Measurements from ENCODE around the gene KSR2.
"Not testable (repeated sequence)": the region's sequence is repeated elsewhere in the genome, so short reads cannot be mapped to it uniquely, and the experiment has no call there.

KSR2 gene

GRCh38 chr12:117761528-117762100 lies 207.2 kb downstream of the KSR2 start:
- DNase-seq (ENCODE audit: low read depth in 2 of 2): no peak

GRCh38 chr12:117760990-117761389 lies 207.8 kb downstream of the KSR2 start:
- no peak for DNase-seq (ENCODE audit: low read depth in 2 of 2)

- no peak for DNase-seq (ENCODE audit: low read depth in 2 of 2)
Observed at GRCh38 chr12:117750657-117751056, 218.1 kb downstream of the KSR2 start.

- no peak for DNase-seq (ENCODE audit: low read depth in 2 of 2)
Observed at GRCh38 chr12:117749431-117749830, 219.4 kb downstream of the KSR2 start.

GRCh38 chr12:117746358-117746757 lies 222.4 kb downstream of the KSR2 start:
- DNase-seq (ENCODE audit: low read depth in 2 of 2): not testable (repeated sequence)

GRCh38 chr12:117744418-117744817 lies 224.4 kb downstream of the KSR2 start:
- no peak for DNase-seq (ENCODE audit: low read depth in 2 of 2)

- no peak for DNase-seq (ENCODE audit: low read depth in 2 of 2)
Observed at GRCh38 chr12:117743761-117744160, 225.0 kb downstream of the KSR2 start.

GRCh38 chr12:117742721-117743120 lies 226.1 kb downstream of the KSR2 start:
- no peak for DNase-seq (ENCODE audit: low read depth in 2 of 2)

GRCh38 chr12:117738233-117738632 lies 230.6 kb downstream of the KSR2 start:
- no peak for DNase-seq (ENCODE audit: low read depth in 2 of 2)

GRCh38 chr12:117733549-117733805 lies 235.3 kb downstream of the KSR2 start:
- no peak for DNase-seq (ENCODE audit: low read depth in 2 of 2)

GRCh38 chr12:117732761-117733548 lies 235.8 kb downstream of the KSR2 start:
- no peak for DNase-seq (ENCODE audit: low read depth in 2 of 2)

GRCh38 chr12:117731131-117731530 lies 237.7 kb downstream of the KSR2 start:
- not testable (repeated sequence) for DNase-seq (ENCODE audit: low read depth in 2 of 2)

GRCh38 chr12:117727301-117727700 lies 241.5 kb downstream of the KSR2 start:
- no peak for DNase-seq (ENCODE audit: low read depth in 2 of 2)

GRCh38 chr12:117724543-117724942 lies 244.2 kb downstream of the KSR2 start:
- no peak for DNase-seq (ENCODE audit: low read depth in 2 of 2)

- no peak for DNase-seq (ENCODE audit: low read depth in 2 of 2)
Observed at GRCh38 chr12:117718559-117718958, 250.2 kb downstream of the KSR2 start.

- DNase-seq (ENCODE audit: low read depth in 2 of 2): no peak
Observed at GRCh38 chr12:117718141-117718540, 250.6 kb downstream of the KSR2 start.

GRCh38 chr12:117714203-117714602 lies 254.6 kb downstream of the KSR2 start:
- DNase-seq (ENCODE audit: low read depth in 2 of 2): no peak

GRCh38 chr12:117710121-117710520 lies 258.7 kb downstream of the KSR2 start:
- DNase-seq (ENCODE audit: low read depth in 2 of 2): no peak

- DNase-seq (ENCODE audit: low read depth in 2 of 2): no peak
Observed at GRCh38 chr12:117707861-117708260, 260.9 kb downstream of the KSR2 start.

- DNase-seq (ENCODE audit: low read depth in 2 of 2): no peak
Observed at GRCh38 chr12:117703584-117703983, 265.2 kb downstream of the KSR2 start.

GRCh38 chr12:117702741-117703140 lies 266.0 kb downstream of the KSR2 start:
- no peak for DNase-seq (ENCODE audit: low read depth in 2 of 2)

GRCh38 chr12:117699575-117699974 lies 269.2 kb downstream of the KSR2 start:
- DNase-seq (ENCODE audit: low read depth in 2 of 2): no peak

GRCh38 chr12:117699118-117699517 lies 269.7 kb downstream of the KSR2 start:
- no peak for DNase-seq (ENCODE audit: low read depth in 2 of 2)

GRCh38 chr12:117695956-117696355 lies 272.8 kb downstream of the KSR2 start:
- no peak for DNase-seq (ENCODE audit: low read depth in 2 of 2)
